ENCODE measurements around the gene TMEM50A.
"Not testable (repeated sequence)": the region's sequence is repeated elsewhere in the genome, so short reads cannot be mapped to it uniquely, and the experiment has no call there.

TMEM50A gene

DNA sequence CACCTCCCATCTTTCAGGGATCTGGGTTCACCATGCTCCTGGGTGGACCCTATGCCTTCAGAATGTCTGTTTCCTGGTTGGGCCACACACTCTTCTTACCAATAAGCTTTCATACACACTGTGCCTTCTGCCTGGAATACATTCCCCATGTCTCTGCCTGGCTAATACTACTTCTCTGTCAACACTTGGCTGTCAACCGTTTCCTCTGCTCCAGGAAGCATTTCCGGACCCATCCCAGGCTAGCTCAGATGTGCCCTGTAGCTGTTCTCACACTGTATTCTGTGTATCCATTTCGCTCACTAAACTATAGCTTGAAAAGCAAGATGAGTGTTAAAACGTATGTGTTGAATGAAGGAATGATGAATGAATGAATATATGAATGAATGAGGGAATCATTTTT, 49.0 kb downstream of the TMEM50A start:
- H3K79me2 ChIP-seq (ENCODE audit: control insufficient read depth, low read length); H3K36me3 ChIP-seq (ENCODE audit: control insufficient read depth, low read length); H4K20me1 ChIP-seq (ENCODE audit: control insufficient read depth, insufficient read depth, low read depth, low read length); H3K27ac ChIP-seq (ENCODE audit: low read depth, low read length); H3F3A ChIP-seq (ENCODE audit: control insufficient read depth, insufficient read depth); H3K4me3 ChIP-seq (ENCODE audit: low read length); H3K4me1 ChIP-seq (ENCODE audit: control insufficient read depth, low read length); H3K27me3 ChIP-seq (ENCODE audit: control insufficient read depth, low read length); H3K4me2 ChIP-seq (ENCODE audit: low read length); H3K9me3 ChIP-seq (ENCODE audit: control insufficient read depth, insufficient read depth, low read length); H3K9me2 ChIP-seq (replicated peaks; ENCODE audit: control insufficient read depth, low read length): not testable (repeated sequence)

DNA sequence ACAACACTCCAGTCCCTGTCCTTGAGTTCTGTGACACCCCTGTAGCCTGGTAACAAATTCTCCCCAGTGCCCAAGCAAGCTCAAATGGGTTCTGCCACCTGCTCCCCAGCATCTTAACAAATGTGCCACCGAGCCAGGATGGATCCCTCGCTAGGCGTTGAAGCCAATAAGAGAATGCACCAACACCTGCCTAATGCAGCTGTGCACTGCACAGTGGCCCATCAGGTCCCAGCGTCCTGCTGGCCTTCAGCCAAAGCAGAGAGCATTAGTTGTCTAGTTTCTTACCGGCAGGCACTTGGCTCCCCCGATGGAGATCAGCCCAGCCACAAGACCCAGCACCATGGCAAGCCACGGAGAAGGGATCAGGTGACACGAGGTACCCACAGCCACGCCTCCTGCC, 50.6 kb downstream of the TMEM50A start:
- not testable (repeated sequence) for H3K9me3 ChIP-seq (ENCODE audit: control insufficient read depth, insufficient read depth, low read length); H3K4me1 ChIP-seq (ENCODE audit: control insufficient read depth, low read length); H4K20me1 ChIP-seq (ENCODE audit: control insufficient read depth, insufficient read depth, low read depth, low read length); H3K4me3 ChIP-seq (ENCODE audit: low read length); H3K79me2 ChIP-seq (ENCODE audit: control insufficient read depth, low read length); H3K27me3 ChIP-seq (ENCODE audit: control insufficient read depth, low read length); H3F3A ChIP-seq (ENCODE audit: control insufficient read depth, insufficient read depth); H3K27ac ChIP-seq (ENCODE audit: low read depth, low read length); H3K36me3 ChIP-seq (ENCODE audit: control insufficient read depth, low read length); H3K9me2 ChIP-seq (replicated peaks; ENCODE audit: control insufficient read depth, low read length); H3K4me2 ChIP-seq (ENCODE audit: low read length)

DNA sequence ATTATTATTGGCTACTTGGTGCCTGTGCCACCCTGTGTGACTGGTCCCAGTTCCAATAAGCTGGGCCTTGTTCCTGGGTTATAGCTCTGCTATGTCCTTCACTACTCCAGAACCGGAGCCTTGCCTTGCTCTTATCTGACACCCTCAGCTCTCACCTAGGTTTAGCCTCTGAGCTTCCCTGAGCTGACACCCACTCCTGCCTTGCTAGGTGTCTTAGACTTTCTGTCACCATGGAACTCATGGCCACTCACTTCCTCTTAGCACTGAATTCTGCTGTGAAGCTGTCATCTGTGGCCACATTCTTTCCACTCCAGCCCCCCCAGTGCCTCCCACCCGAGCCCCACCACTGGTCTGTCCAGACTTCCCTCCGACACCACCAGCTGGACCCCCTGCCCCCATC, 51.6 kb downstream of the TMEM50A start:
- H3K4me1 ChIP-seq (ENCODE audit: control insufficient read depth, low read length); H3K36me3 ChIP-seq (ENCODE audit: control insufficient read depth, low read length): not testable (repeated sequence)

DNA sequence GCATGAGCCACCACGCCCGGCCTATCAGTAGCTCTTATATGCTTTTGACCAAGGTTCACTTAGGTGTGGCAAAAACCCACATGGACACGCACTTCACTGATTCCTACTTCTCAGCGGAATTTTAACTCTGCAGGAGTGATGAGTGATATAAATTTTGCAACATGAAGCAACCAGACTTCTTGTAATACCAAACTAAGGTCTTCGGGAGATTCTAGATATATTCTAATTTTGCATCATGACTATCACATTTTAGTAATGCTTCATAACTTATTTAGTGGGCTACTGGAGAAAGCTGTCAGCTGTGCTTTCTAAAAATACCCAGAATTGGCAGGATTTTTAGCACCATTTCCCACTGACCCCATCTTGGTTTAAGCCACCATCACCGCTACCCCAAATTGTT, 54.7 kb downstream of the TMEM50A start:
- H3K4me3 ChIP-seq (ENCODE audit: low read length): no peak overlapping the region
- H4K20me1 ChIP-seq (ENCODE audit: control insufficient read depth, insufficient read depth, low read depth, low read length): no peaks in the 10 kb centered on the region
- H3F3A ChIP-seq (ENCODE audit: control insufficient read depth, insufficient read depth): no peaks in the 10 kb centered on the region
- no peak overlapping the region for H3K4me2 ChIP-seq (ENCODE audit: low read length)
- no peak overlapping the region for H3K27ac ChIP-seq (ENCODE audit: low read depth, low read length)
- no peaks in the 10 kb centered on the region for H3K9me3 ChIP-seq (ENCODE audit: control insufficient read depth, insufficient read depth, low read length)
- no peaks in the 10 kb centered on the region for H3K27me3 ChIP-seq (ENCODE audit: control insufficient read depth, low read length)
- no peaks in the 10 kb centered on the region for H3K36me3 ChIP-seq (ENCODE audit: control insufficient read depth, low read length)
- TF ChIP-seq EZH2phosphoT487 (IDR thresholded peaks at IDR 0.05; ENCODE audit: borderline replicate concordance, low read length): no peak
- TF ChIP-seq, protein P1, sequence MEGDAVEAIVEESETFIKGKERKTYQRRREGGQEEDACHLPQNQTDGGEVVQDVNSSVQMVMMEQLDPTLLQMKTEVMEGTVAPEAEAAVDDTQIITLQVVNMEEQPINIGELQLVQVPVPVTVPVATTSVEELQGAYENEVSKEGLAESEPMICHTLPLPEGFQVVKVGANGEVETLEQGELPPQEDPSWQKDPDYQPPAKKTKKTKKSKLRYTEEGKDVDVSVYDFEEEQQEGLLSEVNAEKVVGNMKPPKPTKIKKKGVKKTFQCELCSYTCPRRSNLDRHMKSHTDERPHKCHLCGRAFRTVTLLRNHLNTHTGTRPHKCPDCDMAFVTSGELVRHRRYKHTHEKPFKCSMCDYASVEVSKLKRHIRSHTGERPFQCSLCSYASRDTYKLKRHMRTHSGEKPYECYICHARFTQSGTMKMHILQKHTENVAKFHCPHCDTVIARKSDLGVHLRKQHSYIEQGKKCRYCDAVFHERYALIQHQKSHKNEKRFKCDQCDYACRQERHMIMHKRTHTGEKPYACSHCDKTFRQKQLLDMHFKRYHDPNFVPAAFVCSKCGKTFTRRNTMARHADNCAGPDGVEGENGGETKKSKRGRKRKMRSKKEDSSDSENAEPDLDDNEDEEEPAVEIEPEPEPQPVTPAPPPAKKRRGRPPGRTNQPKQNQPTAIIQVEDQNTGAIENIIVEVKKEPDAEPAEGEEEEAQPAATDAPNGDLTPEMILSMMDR (IDR thresholded peaks at IDR 0.05; ENCODE audit: low read depth, low read length, poor library complexity, severe bottlenecking): no peak
- H3K9me2 ChIP-seq (replicated peaks; ENCODE audit: control insufficient read depth, low read length): no peaks in the 10 kb centered on the region
- H3K4me1 ChIP-seq (ENCODE audit: control insufficient read depth, low read length): no peaks in the 10 kb centered on the region
- H3K79me2 ChIP-seq (ENCODE audit: control insufficient read depth, low read length): no peaks in the 10 kb centered on the region

More for the DNA sequence above, 51.6 kb downstream of the TMEM50A start:
- H4K20me1 ChIP-seq (ENCODE audit: control insufficient read depth, insufficient read depth, low read depth, low read length); H3K27me3 ChIP-seq (ENCODE audit: control insufficient read depth, low read length); H3K27ac ChIP-seq (ENCODE audit: low read depth, low read length); H3K9me2 ChIP-seq (replicated peaks; ENCODE audit: control insufficient read depth, low read length); H3F3A ChIP-seq (ENCODE audit: control insufficient read depth, insufficient read depth); H3K4me3 ChIP-seq (ENCODE audit: low read length); H3K9me3 ChIP-seq (ENCODE audit: control insufficient read depth, insufficient read depth, low read length); H3K79me2 ChIP-seq (ENCODE audit: control insufficient read depth, low read length); H3K4me2 ChIP-seq (ENCODE audit: low read length): not testable (repeated sequence)

DNA sequence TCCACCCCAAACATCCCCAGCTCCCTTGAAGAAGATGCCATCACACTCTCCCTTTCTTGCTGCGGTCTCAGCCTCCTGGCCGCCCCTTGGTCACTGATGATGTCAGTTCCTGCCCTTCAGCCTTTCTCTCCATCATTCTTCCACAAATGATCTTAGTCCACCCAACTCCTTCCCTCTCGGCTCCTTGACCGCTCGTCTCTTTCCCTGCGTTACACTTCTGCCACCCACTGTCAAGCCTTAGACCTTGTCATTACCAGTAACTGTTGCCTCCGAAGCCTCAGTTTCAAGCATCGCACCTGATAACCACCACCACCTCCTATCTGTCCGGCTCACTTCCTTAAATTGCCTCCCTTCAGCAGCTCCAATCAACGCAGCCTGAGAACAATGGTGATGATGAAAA, 59.4 kb downstream of the TMEM50A start:
- H4K20me1 ChIP-seq (ENCODE audit: control insufficient read depth, insufficient read depth, low read depth, low read length); H3K27ac ChIP-seq (ENCODE audit: low read depth, low read length); H3K36me3 ChIP-seq (ENCODE audit: control insufficient read depth, low read length); H3K4me1 ChIP-seq (ENCODE audit: control insufficient read depth, low read length); H3K4me3 ChIP-seq (ENCODE audit: low read length); H3K79me2 ChIP-seq (ENCODE audit: control insufficient read depth, low read length); H3K4me2 ChIP-seq (ENCODE audit: low read length); H3K9me2 ChIP-seq (replicated peaks; ENCODE audit: control insufficient read depth, low read length); H3K27me3 ChIP-seq (ENCODE audit: control insufficient read depth, low read length); H3K9me3 ChIP-seq (ENCODE audit: control insufficient read depth, insufficient read depth, low read length); H3F3A ChIP-seq (ENCODE audit: control insufficient read depth, insufficient read depth): not testable (repeated sequence)

DNA sequence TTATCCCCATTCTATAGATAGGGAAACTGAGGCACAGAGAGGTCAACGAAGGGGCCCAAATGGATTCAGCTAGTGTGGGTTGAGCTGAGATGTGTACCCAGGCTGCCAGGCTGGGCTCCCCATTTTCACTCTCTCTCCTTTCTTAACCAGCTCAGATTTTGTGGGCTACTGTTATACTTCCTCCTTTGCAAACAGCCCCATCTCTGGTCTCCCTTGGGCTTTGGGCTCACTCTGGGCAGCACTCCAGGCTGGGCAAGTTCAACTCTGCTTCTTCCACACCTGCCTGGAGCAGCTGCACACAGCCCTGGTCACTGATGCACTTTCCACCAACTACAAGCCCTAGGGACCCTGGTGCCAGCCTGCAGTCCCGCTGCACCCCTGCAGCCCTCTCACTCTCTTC, 59.9 kb downstream of the TMEM50A start:
- not testable (repeated sequence) for H3K27me3 ChIP-seq (ENCODE audit: control insufficient read depth, low read length); H3F3A ChIP-seq (ENCODE audit: control insufficient read depth, insufficient read depth); H3K4me3 ChIP-seq (ENCODE audit: low read length); H3K27ac ChIP-seq (ENCODE audit: low read depth, low read length); H3K4me1 ChIP-seq (ENCODE audit: control insufficient read depth, low read length); H3K9me3 ChIP-seq (ENCODE audit: control insufficient read depth, insufficient read depth, low read length); H3K4me2 ChIP-seq (ENCODE audit: low read length); H3K79me2 ChIP-seq (ENCODE audit: control insufficient read depth, low read length); H3K9me2 ChIP-seq (replicated peaks; ENCODE audit: control insufficient read depth, low read length); H3K36me3 ChIP-seq (ENCODE audit: control insufficient read depth, low read length); H4K20me1 ChIP-seq (ENCODE audit: control insufficient read depth, insufficient read depth, low read depth, low read length)
